DND-41 (cell line): ENCODE results near the gene APEH.

Experiments
- ATAC-seq: fragments of 200-7000 bp; cut with Tn5 transposase; 3 replicates; pipeline ENCODE4 v1.9.1; 2021; ENCODE audit warnings: low read depth; ENCODE audit not compliant: insufficient read depth
- DNase-seq: peaks from one replicate; pipeline ENCODE4 v3.0.0-alpha.2; 2020
- H2AFZ ChIP-seq: 2 replicates; pipeline ENCODE4 v1.6.0; 2012; ENCODE audit warnings: low read depth, low read length
- H3K27ac ChIP-seq: 2 replicates; pipeline ENCODE4 v1.5.1; 2012; ENCODE audit warnings: low read length, inconsistent platforms
- H3K27me3 ChIP-seq: fragments of 200-600 bp; sonication (generic); 2 replicates; pipeline ENCODE4 v1.6.0; 2012; ENCODE audit warnings: low read length, mild to moderate bottlenecking, inconsistent platforms; ENCODE audit not compliant: insufficient read depth, poor library complexity
- H3K36me3 ChIP-seq: 2 replicates; pipeline ENCODE4 v1.5.1; 2012; ENCODE audit warnings: low read length, inconsistent platforms; ENCODE audit not compliant: insufficient read depth
- H3K4me1 ChIP-seq: 2 replicates; pipeline ENCODE4 v1.5.1; 2012; ENCODE audit warnings: mild to moderate bottlenecking, low read length; ENCODE audit not compliant: insufficient read depth
- H3K4me2 ChIP-seq: 2 replicates; pipeline ENCODE4 v1.6.0; 2012; ENCODE audit warnings: mild to moderate bottlenecking, moderate library complexity, low read length, inconsistent platforms; ENCODE audit not compliant: insufficient read depth
- H3K4me3 ChIP-seq, 2 experiments: fragments of 200-600 bp in 1 of 2; shearing (Covaris generic) in 1 of 2; 2 replicates each; pipeline ENCODE4 v1.5.1; 2012 to 2016; ENCODE audit warnings: inconsistent platforms in 2 of 2, low read length in 2 of 2, mild to moderate bottlenecking in 2 of 2, low read depth in 1 of 2, moderate library complexity in 1 of 2
- H3K79me2 ChIP-seq: 2 replicates; pipeline ENCODE4 v1.6.0; 2012; ENCODE audit warnings: low read length, inconsistent platforms; ENCODE audit not compliant: insufficient read depth
- H3K9ac ChIP-seq: 2 replicates; pipeline ENCODE4 v1.6.0; 2012; ENCODE audit warnings: low read depth, mild to moderate bottlenecking, inconsistent platforms, low read length, moderate library complexity
- H3K9me3 ChIP-seq: 2 replicates; pipeline ENCODE4 v1.5.1; 2012; ENCODE audit warnings: low read length, moderate library complexity, mild to moderate bottlenecking, inconsistent platforms; ENCODE audit not compliant: insufficient read depth, severe bottlenecking
- H4K20me1 ChIP-seq: 2 replicates; pipeline ENCODE4 v1.6.0; 2012; ENCODE audit warnings: low read length; ENCODE audit not compliant: insufficient read depth
- EZH2 ChIP-seq: IDR thresholded peaks from 3 replicates; pipeline ENCODE4 v1.6.1; 2012; ENCODE audit warnings: borderline replicate concordance, low read depth, mild to moderate bottlenecking, moderate library complexity, low read length, inconsistent platforms; ENCODE audit not compliant: severe bottlenecking
- TF ChIP-seq, protein P1 (sequence below): IDR thresholded peaks from 2 replicates; pipeline ENCODE4 v1.5.1; 2012; ENCODE audit warnings: borderline replicate concordance, low read length, moderate library complexity, mild to moderate bottlenecking; ENCODE audit not compliant: poor library complexity, severe bottlenecking; ENCODE audit errors: extremely low read depth

The APEH gene

DNA sequence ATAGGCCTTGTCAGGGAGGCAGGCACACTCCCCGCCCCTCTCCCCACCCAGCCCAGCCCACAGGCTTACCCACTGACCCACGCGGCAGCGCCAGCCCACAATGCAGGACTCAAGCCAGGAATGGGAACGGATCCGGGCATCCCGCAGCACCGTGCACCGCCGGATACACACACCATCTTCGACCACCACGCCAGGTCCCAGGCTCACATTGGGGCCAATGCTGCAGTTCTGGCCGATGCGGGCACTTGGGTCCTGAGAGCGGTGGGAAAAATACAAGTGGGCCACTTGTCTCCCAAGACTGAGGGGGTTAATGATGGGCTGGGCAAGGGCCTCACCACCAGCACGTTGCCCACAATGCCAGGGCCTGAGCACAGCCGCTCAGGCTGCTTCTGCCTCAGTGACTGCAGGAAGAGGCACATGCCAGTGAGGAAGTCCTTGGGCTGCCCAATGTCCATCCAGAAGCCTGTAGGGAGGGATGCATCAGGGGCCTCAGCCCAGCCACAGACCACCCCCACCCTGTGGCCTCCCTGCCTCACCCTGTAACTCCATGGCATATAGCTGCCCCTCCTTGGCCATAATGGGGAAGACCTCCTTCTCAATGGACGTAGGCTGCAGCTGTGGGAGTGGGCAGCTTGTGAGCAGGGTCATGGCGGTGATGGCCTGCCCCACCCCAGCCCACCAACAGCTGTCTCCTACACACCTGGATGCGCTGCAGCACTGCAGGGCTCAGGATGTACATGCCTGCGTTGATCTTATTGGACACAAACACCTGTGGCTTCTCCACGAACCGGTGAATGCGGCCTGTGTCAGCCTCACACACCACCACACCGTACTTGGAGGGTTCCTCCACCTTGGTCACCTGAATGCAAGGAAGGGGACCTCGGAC is 48.0 kb downstream of the APEH start:
- Histone ChIP-seq H2AFZ (no peak overlapping the region), H4K20me1 (peaks cover 39% of the 10 kb centered on the region), H3K79me2 (peaks cover 32% of the 10 kb centered on the region), H3K4me3 (peak overlapping the region; percentile 91 to 94; a peak in 3 of 4 replicates), H3K27ac (peak overlapping the region; percentile 88), H3K4me2 (peak overlapping the region; percentile 98), H3K9ac (peak overlapping the region; percentile 96), H3K9me3 (no peaks in the 10 kb centered on the region), H3K36me3 (peaks cover 54% of the 10 kb centered on the region), H3K27me3 (no peaks in the 10 kb centered on the region), H3K4me1 (peaks cover 56% of the 10 kb centered on the region)
- ATAC-seq (no peak), DNase-seq (peak; percentile 4)
- TF ChIP-seq, protein P1, sequence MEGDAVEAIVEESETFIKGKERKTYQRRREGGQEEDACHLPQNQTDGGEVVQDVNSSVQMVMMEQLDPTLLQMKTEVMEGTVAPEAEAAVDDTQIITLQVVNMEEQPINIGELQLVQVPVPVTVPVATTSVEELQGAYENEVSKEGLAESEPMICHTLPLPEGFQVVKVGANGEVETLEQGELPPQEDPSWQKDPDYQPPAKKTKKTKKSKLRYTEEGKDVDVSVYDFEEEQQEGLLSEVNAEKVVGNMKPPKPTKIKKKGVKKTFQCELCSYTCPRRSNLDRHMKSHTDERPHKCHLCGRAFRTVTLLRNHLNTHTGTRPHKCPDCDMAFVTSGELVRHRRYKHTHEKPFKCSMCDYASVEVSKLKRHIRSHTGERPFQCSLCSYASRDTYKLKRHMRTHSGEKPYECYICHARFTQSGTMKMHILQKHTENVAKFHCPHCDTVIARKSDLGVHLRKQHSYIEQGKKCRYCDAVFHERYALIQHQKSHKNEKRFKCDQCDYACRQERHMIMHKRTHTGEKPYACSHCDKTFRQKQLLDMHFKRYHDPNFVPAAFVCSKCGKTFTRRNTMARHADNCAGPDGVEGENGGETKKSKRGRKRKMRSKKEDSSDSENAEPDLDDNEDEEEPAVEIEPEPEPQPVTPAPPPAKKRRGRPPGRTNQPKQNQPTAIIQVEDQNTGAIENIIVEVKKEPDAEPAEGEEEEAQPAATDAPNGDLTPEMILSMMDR: no peak
- TF ChIP-seq EZH2: no peak

DNA sequence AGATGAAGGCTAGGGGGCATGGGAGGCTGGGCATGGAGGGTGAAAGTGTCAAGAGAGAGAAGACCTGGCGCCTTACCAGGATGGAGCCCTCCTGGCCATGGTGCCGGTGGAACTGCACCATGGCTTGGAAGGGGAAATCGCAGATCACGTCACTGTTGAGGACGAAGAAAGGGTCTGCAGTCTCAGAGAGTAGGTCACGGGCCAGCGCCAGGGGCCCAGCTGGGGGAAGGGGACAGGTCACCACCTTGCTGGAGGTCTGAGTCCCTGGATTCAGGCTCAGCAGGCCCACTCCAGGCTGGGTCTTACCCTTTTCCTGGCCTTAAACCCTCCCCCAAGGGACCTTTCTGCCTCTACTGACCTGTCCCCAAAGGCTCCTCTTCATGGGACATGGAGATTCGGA is 48.7 kb downstream of the APEH start:
- DNase-seq (no peak), ATAC-seq (no peak)
- peak overlapping the region; percentile 96 for H3K9ac ChIP-seq
- H3K27ac ChIP-seq: peak overlapping the region; percentile 88
- peak overlapping the region; percentile 91 to 94; a peak in 3 of 4 replicates for H3K4me3 ChIP-seq
- H2AFZ ChIP-seq: peak overlapping the region; percentile 82
- no peaks in the 10 kb centered on the region for H3K27me3 ChIP-seq
- peaks cover 56% of the 10 kb centered on the region for H3K4me1 ChIP-seq
- H3K36me3 ChIP-seq: peaks cover 60% of the 10 kb centered on the region
- H3K79me2 ChIP-seq: peaks cover 32% of the 10 kb centered on the region
- TF ChIP-seq, protein P1: no peak
- no peak for TF ChIP-seq EZH2
- H3K4me2 ChIP-seq: peak overlapping the region; percentile 98
- H3K9me3 ChIP-seq: no peaks in the 10 kb centered on the region
- peaks cover 39% of the 10 kb centered on the region for H4K20me1 ChIP-seq

DNA sequence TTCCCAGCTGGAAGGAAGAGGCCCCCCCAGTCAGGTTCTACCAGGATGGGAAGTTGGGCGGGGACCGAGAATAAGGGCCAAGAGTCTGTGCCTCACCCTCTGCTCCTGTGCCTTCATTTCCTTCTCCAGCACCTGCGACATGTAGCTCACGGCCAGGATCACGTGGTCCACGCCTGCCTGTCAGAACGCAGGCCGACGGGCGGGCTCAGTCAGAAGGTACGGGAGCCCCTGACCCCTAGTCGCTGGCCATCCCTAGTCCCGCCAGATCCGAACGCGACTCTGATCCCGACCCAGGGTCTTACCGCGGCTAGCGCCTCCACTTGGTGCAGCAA is 49.1 kb downstream of the APEH start:
- Histone ChIP-seq H3K9ac (peak overlapping the region; percentile 96), H3K36me3 (peaks cover 60% of the 10 kb centered on the region), H3K4me2 (peak overlapping the region; percentile 98), H3K27ac (peak overlapping the region; percentile 88), H2AFZ (peak overlapping the region; percentile 82), H3K27me3 (no peaks in the 10 kb centered on the region), H4K20me1 (peaks cover 39% of the 10 kb centered on the region), H3K9me3 (no peaks in the 10 kb centered on the region), H3K79me2 (peaks cover 32% of the 10 kb centered on the region), H3K4me3 (peak overlapping the region; percentile 91 to 94), H3K4me1 (peaks cover 56% of the 10 kb centered on the region)
- peak; percentile 66 for DNase-seq
- ATAC-seq: peak; percentile 20; the same call in 2 of the 3 replicates
- TF ChIP-seq, protein P1: no peak
- no peak for TF ChIP-seq EZH2
